ENCODE data around the gene EMSY.
"Not testable (repeated sequence)": the region's sequence is repeated elsewhere in the genome, so short reads cannot be mapped to it uniquely, and the experiment has no call there.

The EMSY gene

GRCh38 chr11:76568139-76568538 lies 123.3 kb downstream of the EMSY start:
- DNase-seq (ENCODE audit: low read depth, low spot score): no peak

- no peak for DNase-seq (ENCODE audit: low read depth, low spot score)
Measured at GRCh38 chr11:76568621-76569020, 123.8 kb downstream of the EMSY start.

GRCh38 chr11:76572181-76572875 lies 127.5 kb downstream of the EMSY start:
- DNase-seq (ENCODE audit: low read depth, low spot score): not testable (repeated sequence)

GRCh38 chr11:76574406-76574805 lies 129.6 kb downstream of the EMSY start:
- no peak for DNase-seq (ENCODE audit: low read depth, low spot score)

- DNase-seq (ENCODE audit: low read depth, low spot score): no peak
Measured at GRCh38 chr11:76574879-76575278, 130.1 kb downstream of the EMSY start.

DNA sequence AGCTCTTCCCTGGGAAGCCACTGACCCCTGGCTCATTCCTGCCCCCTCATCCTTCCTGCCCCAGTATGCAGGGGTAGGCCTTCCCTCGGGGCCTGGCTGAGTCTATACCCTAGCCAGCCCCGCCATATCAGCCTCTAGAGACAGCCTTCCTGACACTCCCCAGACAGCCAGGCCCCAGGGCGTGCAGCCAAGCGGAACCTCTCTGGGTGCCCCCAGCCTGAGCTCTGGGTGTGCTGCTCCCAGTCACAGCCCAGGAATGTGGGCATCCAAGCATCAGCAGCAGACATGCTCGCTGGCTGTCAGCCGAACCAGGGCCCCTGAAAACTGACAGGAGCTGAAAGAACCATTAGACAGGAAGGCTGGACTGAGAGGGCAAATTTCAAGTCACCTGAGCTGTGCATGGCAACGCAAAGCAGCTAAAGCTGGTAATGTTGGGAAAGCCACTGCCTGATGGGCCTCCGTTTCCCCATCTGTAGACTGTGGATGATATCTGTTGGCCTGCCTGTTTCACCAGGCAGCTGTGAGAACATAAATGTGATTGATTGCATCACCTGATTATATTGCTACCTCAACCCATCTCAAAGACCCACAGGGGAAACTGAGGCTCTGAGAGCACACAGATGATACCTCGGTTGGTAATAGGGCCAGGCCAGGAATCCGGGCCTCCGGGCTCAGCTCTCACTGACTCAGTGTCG lies 132.6 kb downstream of the EMSY start:
- DNase-seq (ENCODE audit: low read depth, low spot score): no peak

- no peak for DNase-seq (ENCODE audit: low read depth, low spot score)
Measured at GRCh38 chr11:76577921-76578653, 133.3 kb downstream of the EMSY start.

DNA sequence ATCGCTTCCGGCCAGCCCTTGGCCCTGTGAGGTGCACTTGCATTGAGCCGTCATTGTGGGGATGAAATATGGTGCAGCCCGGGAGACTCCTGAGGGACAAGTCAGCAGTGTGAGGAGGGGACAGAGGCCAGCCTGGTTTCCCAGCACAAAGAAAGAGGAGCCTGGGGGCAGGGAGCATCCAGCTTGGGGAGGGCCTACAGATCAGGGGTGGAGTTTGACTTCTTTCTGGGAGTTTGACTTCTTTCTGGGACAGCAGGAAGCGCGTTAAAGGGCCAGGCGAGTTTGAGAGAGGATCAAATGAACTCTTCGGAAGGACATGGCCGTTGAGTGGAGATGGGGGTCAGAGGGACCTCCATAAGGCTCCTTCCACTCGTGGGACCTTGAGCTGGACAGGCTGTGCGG lies 133.8 kb downstream of the EMSY start:
- no peak for DNase-seq (ENCODE audit: low read depth, low spot score)

DNA sequence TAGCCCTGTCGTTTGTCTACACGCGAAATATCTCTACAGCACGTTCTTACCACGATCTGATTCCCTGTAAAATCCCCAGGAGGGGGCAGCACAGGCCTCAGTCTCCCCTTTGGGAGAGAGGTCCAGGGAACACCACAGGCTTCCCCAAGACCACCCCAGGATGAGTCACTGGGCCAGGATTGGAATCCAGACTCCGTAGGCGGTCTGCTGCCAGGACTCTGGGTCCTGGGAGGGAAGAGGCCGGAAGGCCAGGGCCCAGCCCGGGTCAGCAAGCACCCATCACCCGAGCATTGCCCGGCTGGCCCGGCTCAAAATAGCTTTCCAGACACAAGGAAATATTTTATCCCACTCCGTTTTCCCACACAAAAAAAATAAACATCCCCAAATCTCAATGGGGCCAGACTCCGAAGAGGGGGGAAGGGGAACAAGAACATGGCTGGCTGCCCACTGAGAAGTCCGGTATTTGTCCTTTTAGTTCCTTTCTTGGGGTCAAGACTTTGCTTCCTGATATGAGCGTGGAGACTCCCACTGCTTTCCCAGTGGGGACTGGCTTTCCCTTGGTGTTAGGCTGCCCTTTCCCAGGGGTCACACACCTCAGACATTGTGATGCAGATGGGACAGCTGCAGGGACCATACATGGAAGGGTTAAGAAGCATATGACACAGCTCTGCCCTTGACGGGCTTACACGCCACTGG lies 134.4 kb downstream of the EMSY start:
- no peak for DNase-seq (ENCODE audit: low read depth, low spot score)

DNA sequence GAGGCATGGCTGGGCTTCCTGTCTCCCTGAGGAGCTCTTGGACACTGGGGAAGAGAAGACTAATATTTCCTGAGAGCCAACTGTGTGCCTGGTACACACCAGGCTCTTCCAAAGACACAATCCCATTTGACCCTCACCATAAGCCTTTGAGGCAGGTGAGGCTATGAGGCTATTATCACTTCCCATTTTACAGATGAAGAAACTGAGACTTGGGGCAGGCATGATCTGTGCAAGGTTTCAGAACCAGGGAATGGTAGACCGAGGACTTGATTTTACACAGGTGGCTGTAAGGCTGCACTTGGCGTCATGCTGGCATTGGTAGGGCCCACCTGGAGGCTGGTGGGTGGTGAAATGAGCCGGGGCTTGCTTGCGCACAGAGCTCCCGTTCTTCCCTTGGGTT lies 134.9 kb downstream of the EMSY start:
- no peak for DNase-seq (ENCODE audit: low read depth, low spot score)

DNA sequence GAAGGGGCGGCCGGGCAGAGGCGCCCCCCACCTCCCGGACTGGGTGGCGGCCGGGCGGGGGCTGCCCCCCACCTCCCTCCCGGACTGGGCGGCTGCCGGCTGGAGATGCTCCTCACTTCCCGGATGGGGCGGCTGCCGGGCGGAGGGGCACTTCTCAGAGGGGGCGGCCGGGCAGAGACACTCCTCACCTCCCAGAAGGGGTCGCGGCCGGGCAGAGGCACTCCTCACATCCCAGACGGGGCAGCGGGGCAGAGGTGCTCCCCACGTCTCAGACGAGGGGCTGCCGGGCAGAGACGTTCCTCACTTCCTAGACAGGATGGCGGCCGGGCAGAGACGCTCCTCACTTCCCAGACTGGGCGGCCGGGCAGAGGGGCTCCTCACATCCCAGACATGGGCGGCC lies 137.7 kb downstream of the EMSY start:
- not testable (repeated sequence) for DNase-seq (ENCODE audit: low read depth, low spot score)

GRCh38 chr11:76587820-76588454 lies 143.1 kb downstream of the EMSY start:
- DNase-seq (ENCODE audit: low read depth, low spot score): no peak

DNA sequence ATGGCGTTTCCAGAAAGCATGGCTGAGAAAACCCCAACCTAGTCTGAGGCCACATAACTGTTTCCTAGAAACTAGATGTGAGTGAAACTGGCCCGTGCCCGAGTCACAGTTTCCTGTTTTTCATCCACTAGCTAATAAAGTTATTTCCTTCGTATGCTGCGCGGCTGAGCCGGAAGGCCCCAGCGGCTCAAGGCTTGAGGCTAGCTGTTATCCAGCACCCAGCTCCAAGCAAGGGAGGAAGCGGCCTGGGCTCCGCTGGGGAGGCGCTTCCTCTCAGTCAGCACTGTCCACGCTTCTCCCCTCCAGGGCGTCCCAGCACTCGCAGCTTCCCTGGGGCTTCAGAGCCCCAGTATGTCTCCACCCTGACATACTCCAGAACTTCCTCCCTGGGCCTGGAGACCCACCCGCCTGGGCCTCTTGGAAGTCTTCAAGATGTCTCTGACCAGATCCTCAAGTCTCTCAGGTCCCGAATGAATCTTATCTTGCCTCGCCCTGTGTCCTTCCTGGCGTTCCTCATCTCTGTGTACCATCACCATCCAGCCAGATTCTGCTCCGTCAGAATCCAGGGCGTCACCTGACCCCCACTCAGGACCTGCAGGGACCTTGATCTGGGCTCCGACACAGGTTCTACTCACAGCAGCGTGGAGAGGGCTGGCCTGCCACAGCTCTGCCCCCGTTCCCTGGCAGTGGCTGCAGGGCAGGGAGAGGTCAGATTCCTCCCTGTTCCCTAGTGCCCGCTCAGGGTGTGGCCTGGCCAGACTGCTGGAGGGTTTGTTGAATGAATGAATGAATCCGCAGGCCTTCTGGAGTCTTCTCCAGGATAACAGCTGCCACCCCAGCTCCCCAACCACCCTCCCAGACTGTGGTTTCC lies 143.9 kb downstream of the EMSY start:
- no peak for DNase-seq (ENCODE audit: low read depth, low spot score)

DNA sequence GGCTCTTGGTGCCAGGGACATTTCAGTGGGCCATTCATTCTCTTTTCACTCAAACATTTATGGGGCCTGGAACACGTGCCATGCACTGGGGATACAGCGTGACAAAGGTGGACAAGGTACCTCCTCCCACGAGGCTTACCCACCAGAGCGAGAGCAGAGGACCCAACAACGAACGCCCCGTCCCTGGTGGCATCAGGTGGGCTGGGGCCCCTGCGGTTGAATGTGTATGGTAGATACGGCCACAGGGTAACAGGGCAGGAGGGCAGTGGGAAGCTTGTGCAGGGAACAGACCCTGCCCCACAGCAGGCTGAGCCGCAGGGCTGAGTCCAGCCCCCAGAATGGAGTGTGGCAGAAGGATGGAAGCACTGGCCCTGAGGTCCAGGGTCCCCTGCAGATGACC lies 144.7 kb downstream of the EMSY start:
- DNase-seq (ENCODE audit: low read depth, low spot score): no peak

GRCh38 chr11:76589964-76590950 lies 145.4 kb downstream of the EMSY start:
- DNase-seq (ENCODE audit: low read depth, low spot score): no peak

DNA sequence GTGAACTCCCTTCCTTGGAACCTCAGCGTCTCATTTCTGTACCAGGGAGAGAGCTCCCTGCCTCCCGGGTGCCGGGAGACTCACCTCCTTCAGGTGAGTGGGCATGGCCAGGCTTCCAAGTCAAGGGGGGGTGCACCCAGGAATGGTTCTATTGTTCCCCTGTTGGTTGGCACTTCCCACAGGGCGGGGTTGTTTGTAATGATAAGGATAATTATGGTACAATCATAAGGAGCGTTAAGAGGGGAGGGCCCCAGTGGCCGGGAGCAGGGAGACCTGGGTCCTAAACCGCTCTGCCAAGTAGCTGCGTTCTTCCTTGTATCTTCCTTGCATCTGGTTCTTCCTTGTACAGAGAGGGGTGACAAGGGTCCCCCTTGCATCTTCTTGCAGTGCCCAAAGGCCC lies 146.6 kb downstream of the EMSY start:
- DNase-seq (ENCODE audit: low read depth, low spot score): no peak

- no peak for DNase-seq (ENCODE audit: low read depth, low spot score)
Measured at GRCh38 chr11:76592025-76592914, 147.5 kb downstream of the EMSY start.

- no peak for DNase-seq (ENCODE audit: low read depth, low spot score)
Measured at GRCh38 chr11:76592961-76593360, 148.1 kb downstream of the EMSY start.
